Activated CD8-positive, alpha-beta memory T cell treated with anti-CD3 and anti-CD28 coated beads for 48 hours (primary cell): ENCODE measurements around the gene PIK3R1.

ENCODE experiments used
- DNase-seq, 3 experiments: peaks; one replicate each; pipeline ENCODE4 v3.0.0-alpha.2; 2020; ENCODE audit warnings: low read depth in 2 of 3, low spot score in 2 of 3

PIK3R1 gene

GRCh38 chr5:68290260-68290674 lies 74.7 kb downstream of the PIK3R1 start:
- no peak for DNase-seq

GRCh38 chr5:68290847-68291246 lies 75.3 kb downstream of the PIK3R1 start:
- DNase-seq, result no peak

- DNase-seq, result no peak
These were observed 76.8 kb downstream of the PIK3R1 start for GRCh38 chr5:68292316-68292715.

GRCh38 chr5:68295772-68296171 lies 80.2 kb downstream of the PIK3R1 start:
- no peak for DNase-seq

GRCh38 chr5:68296895-68297294 lies 81.3 kb downstream of the PIK3R1 start:
- no peak for DNase-seq

GRCh38 chr5:68297656-68298055 lies 82.1 kb downstream of the PIK3R1 start:
- no peak for DNase-seq

- DNase-seq, result no peak
These were observed 82.9 kb downstream of the PIK3R1 start for GRCh38 chr5:68298479-68298878.

- DNase-seq, result no peak
These were observed 83.5 kb downstream of the PIK3R1 start for GRCh38 chr5:68299105-68299504.

- DNase-seq, result no peak
These were observed 84.0 kb downstream of the PIK3R1 start for GRCh38 chr5:68299575-68299974.

- no peak for DNase-seq
These were observed 87.6 kb downstream of the PIK3R1 start for GRCh38 chr5:68303038-68303738.

- DNase-seq, result no peak
These were observed 88.3 kb downstream of the PIK3R1 start for GRCh38 chr5:68303754-68304420.

- no peak for DNase-seq
These were observed 89.0 kb downstream of the PIK3R1 start for GRCh38 chr5:68304421-68305052.

- DNase-seq, result no peak
These were observed 89.8 kb downstream of the PIK3R1 start for GRCh38 chr5:68305223-68305870.

- no peak for DNase-seq
These were observed 90.9 kb downstream of the PIK3R1 start for GRCh38 chr5:68306361-68307014.

GRCh38 chr5:68313336-68313735 lies 97.8 kb downstream of the PIK3R1 start:
- no peak for DNase-seq

- no peak for DNase-seq
These were observed 98.9 kb downstream of the PIK3R1 start for GRCh38 chr5:68314465-68314864.

- DNase-seq, result peak in 2 of 3 experiments; percentile 12 to 42
These were observed 100.2 kb downstream of the PIK3R1 start for GRCh38 chr5:68315679-68316271.

GRCh38 chr5:68316469-68316868 lies 100.9 kb downstream of the PIK3R1 start:
- no peak for DNase-seq

- no peak for DNase-seq
These were observed 102.1 kb downstream of the PIK3R1 start for GRCh38 chr5:68317646-68318045.

- DNase-seq, result no peak
These were observed 103.6 kb downstream of the PIK3R1 start for GRCh38 chr5:68318955-68319705.
